Astrocyte of the cerebellum (primary cell): ENCODE data around the gene CD99.

Experiments
- DNase-seq: peaks from one replicate; pipeline ENCODE4 v3.0.0-alpha.2; 2011; ENCODE audit warnings: low read depth
- H3K4me3 ChIP-seq: 2 replicates; pipeline ENCODE4 v1.5.1; 2011; ENCODE audit warnings: mild to moderate bottlenecking, low read depth, low read length, moderate library complexity
- CTCF ChIP-seq: IDR thresholded peaks from 2 replicates; pipeline ENCODE4 v1.5.1; 2012; ENCODE audit warnings: low read length, low read depth, moderate library complexity, mild to moderate bottlenecking; ENCODE audit errors: missing control alignments
- in situ Hi-C: cut with HindIII; loops from 2 replicates; pipeline ENCODE4 v1.10.0; 2017; ENCODE audit warnings: low sequenced_read_pairs

Gene CD99

GRCh38 chrX:2781226-2781571, 90.1 kb downstream of the CD99 start:
- no peak for TF ChIP-seq CTCF
- in situ Hi-C loops = no loop called here
- no peak for DNase-seq
- H3K4me3 ChIP-seq = no peak overlapping the region

GRCh38 chrX:2781698-2782097, 90.6 kb downstream of the CD99 start:
- no peak for TF ChIP-seq CTCF
- DNase-seq = no peak
- no peak overlapping the region for H3K4me3 ChIP-seq
- in situ Hi-C loops = no loop called here

- no peak for TF ChIP-seq CTCF
- no peak for DNase-seq
- no peak overlapping the region for H3K4me3 ChIP-seq
- in situ Hi-C loops = no loop called here
These were observed 91.1 kb downstream of the CD99 start for GRCh38 chrX:2782171-2782570.

- no peak overlapping the region for H3K4me3 ChIP-seq
- no peak for TF ChIP-seq CTCF
- in situ Hi-C loops = no loop called here
- DNase-seq = no peak
These were observed 91.7 kb downstream of the CD99 start for GRCh38 chrX:2782778-2783177.

- DNase-seq = no peak
- TF ChIP-seq CTCF = no peak
- H3K4me3 ChIP-seq = no peak overlapping the region
- in situ Hi-C loops = no loop called here
These were observed 92.9 kb downstream of the CD99 start for GRCh38 chrX:2784026-2784425.

- DNase-seq = no peak
- in situ Hi-C loops = no loop called here
- no peak for TF ChIP-seq CTCF
- H3K4me3 ChIP-seq = no peak overlapping the region
These were observed 94.4 kb downstream of the CD99 start for GRCh38 chrX:2785538-2785937.

GRCh38 chrX:2788980-2789379, 97.9 kb downstream of the CD99 start:
- no peak for TF ChIP-seq CTCF
- in situ Hi-C loops = no loop called here
- no peak for DNase-seq
- no peak overlapping the region for H3K4me3 ChIP-seq
